Measurements from ENCODE around the gene DCUN1D4. TPM values are rescaled to one million over a fixed set of nuclear protein-coding genes. Genes with fewer than 3 reads are reported as not detected.

Gene DCUN1D4
- total RNA-seq, 1 donor = 60.4 TPM

GRCh38 chr4:51855270-51855669 lies 12.3 kb downstream of the DCUN1D4 start:
- no peak overlapping the region for H3K4me3 ChIP-seq (ENCODE audit: insufficient read depth, low read length)
- no peaks in the 10 kb centered on the region for H3K9me3 ChIP-seq (ENCODE audit: low read depth, low read length)
- H3K36me3 ChIP-seq (ENCODE audit: insufficient read depth, low read length) = no peaks in the 10 kb centered on the region
- H3K79me2 ChIP-seq (ENCODE audit: insufficient read depth, low read length) = peaks cover 98% of the 10 kb centered on the region
- peaks cover 9% of the 10 kb centered on the region for H3K4me1 ChIP-seq (ENCODE audit: insufficient read depth, low read length)
- H3K4me2 ChIP-seq (ENCODE audit: insufficient read depth, low read length) = no peak overlapping the region
- H4K20me1 ChIP-seq (ENCODE audit: insufficient read depth, low read length) = peaks cover 20% of the 10 kb centered on the region
- no peaks in the 10 kb centered on the region for H3K27me3 ChIP-seq (ENCODE audit: insufficient read depth, low read length)
- no peak for DNase-seq (ENCODE audit: insufficient read length, low spot score, missing footprints)
- H3K27ac ChIP-seq (ENCODE audit: low read depth, low read length) = no peak overlapping the region
- no peak overlapping the region for H2AFZ ChIP-seq (ENCODE audit: low read length)
- no peak for TF ChIP-seq CTCF (IDR thresholded peaks at IDR 0.05; ENCODE audit: extremely low read depth, low read depth, low read length)

GRCh38 chr4:51855751-51856150 lies 12.8 kb downstream of the DCUN1D4 start:
- Histone ChIP-seq H3K9me3 (ENCODE audit: low read depth, low read length) (no peaks in the 10 kb centered on the region), H3K4me3 (ENCODE audit: insufficient read depth, low read length) (no peak overlapping the region), H3K27me3 (ENCODE audit: insufficient read depth, low read length) (no peaks in the 10 kb centered on the region), H3K4me2 (ENCODE audit: insufficient read depth, low read length) (no peak overlapping the region), H3K4me1 (ENCODE audit: insufficient read depth, low read length) (peaks cover 9% of the 10 kb centered on the region), H2AFZ (ENCODE audit: low read length) (no peak overlapping the region), H4K20me1 (ENCODE audit: insufficient read depth, low read length) (peaks cover 18% of the 10 kb centered on the region), H3K36me3 (ENCODE audit: insufficient read depth, low read length) (no peaks in the 10 kb centered on the region), H3K79me2 (ENCODE audit: insufficient read depth, low read length) (peaks cover 98% of the 10 kb centered on the region), H3K27ac (ENCODE audit: low read depth, low read length) (no peak overlapping the region)
- no peak for DNase-seq (ENCODE audit: insufficient read length, low spot score, missing footprints)
- no peak for TF ChIP-seq CTCF (IDR thresholded peaks at IDR 0.05; ENCODE audit: extremely low read depth, low read depth, low read length)

GRCh38 chr4:51858605-51859202 lies 15.8 kb downstream of the DCUN1D4 start:
- Histone ChIP-seq H3K4me2 (ENCODE audit: insufficient read depth, low read length) (no peak overlapping the region), H3K9me3 (ENCODE audit: low read depth, low read length) (no peaks in the 10 kb centered on the region), H3K4me3 (ENCODE audit: insufficient read depth, low read length) (no peak overlapping the region), H3K36me3 (ENCODE audit: insufficient read depth, low read length) (peaks cover 2% of the 10 kb centered on the region), H3K27me3 (ENCODE audit: insufficient read depth, low read length) (no peaks in the 10 kb centered on the region), H2AFZ (ENCODE audit: low read length) (no peak overlapping the region), H3K4me1 (ENCODE audit: insufficient read depth, low read length) (no peaks in the 10 kb centered on the region), H3K27ac (ENCODE audit: low read depth, low read length) (no peak overlapping the region), H4K20me1 (ENCODE audit: insufficient read depth, low read length) (peaks cover 12% of the 10 kb centered on the region), H3K79me2 (ENCODE audit: insufficient read depth, low read length) (peaks cover 90% of the 10 kb centered on the region)
- TF ChIP-seq CTCF (IDR thresholded peaks at IDR 0.05; ENCODE audit: extremely low read depth, low read depth, low read length) = no peak
- DNase-seq (ENCODE audit: insufficient read length, low spot score, missing footprints) = no peak

- Histone ChIP-seq H3K27me3 (ENCODE audit: insufficient read depth, low read length) (no peaks in the 10 kb centered on the region), H3K9me3 (ENCODE audit: low read depth, low read length) (no peaks in the 10 kb centered on the region), H3K4me3 (ENCODE audit: insufficient read depth, low read length) (no peak overlapping the region), H2AFZ (ENCODE audit: low read length) (no peak overlapping the region), H3K4me2 (ENCODE audit: insufficient read depth, low read length) (no peak overlapping the region), H3K79me2 (ENCODE audit: insufficient read depth, low read length) (peaks cover 81% of the 10 kb centered on the region), H4K20me1 (ENCODE audit: insufficient read depth, low read length) (peaks cover 12% of the 10 kb centered on the region), H3K4me1 (ENCODE audit: insufficient read depth, low read length) (no peaks in the 10 kb centered on the region), H3K36me3 (ENCODE audit: insufficient read depth, low read length) (peaks cover 10% of the 10 kb centered on the region), H3K27ac (ENCODE audit: low read depth, low read length) (no peak overlapping the region)
- DNase-seq (ENCODE audit: insufficient read length, low spot score, missing footprints) = no peak
- TF ChIP-seq CTCF (IDR thresholded peaks at IDR 0.05; ENCODE audit: extremely low read depth, low read depth, low read length) = no peak
Observed at GRCh38 chr4:51859476-51860031, 16.6 kb downstream of the DCUN1D4 start.

Measured in osteoblast (primary cell).